ENCODE data around the gene C3.

The C3 gene

DNA sequence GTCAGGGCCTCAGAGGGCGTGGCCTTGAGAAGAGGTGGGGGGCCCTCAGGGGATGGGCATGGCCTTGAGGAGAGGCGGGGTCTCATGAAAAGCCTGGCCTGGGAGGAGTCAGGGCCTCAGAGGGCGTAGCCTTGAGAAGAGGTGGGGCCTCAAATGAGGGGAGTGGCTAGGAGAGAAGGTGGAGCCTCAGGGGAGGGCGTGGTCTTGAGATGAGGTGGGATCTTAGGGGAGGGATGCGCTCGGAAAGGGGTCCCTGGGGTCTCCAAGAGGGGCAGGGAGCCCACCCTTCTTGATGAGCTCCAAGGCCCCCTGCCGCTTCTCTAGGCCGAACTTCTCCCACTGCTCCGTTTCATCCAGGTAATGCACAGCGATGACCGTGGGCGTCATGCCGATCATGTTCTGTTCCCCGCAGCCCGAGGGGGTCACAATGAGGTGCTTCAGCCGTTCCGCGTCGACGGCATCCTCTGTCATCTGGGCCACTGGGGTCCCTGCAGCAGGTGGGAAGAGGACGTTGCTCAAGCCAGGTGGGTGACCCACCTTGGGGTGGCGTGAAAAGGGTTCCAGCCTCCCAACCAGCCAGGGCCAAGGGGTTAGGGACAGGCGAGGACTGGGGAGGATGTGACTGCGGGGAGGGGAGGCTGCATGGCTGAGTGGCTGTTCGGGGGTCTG lies 26.2 kb downstream of the C3 start:
- ChIA-PET CTCF (no interaction called here), POLR2A (ENCODE audit: low non-redundant PET) (no interaction called here)
- DNase-seq (ENCODE audit: low spot score), result no peak
- TF ChIP-seq, protein P1, sequence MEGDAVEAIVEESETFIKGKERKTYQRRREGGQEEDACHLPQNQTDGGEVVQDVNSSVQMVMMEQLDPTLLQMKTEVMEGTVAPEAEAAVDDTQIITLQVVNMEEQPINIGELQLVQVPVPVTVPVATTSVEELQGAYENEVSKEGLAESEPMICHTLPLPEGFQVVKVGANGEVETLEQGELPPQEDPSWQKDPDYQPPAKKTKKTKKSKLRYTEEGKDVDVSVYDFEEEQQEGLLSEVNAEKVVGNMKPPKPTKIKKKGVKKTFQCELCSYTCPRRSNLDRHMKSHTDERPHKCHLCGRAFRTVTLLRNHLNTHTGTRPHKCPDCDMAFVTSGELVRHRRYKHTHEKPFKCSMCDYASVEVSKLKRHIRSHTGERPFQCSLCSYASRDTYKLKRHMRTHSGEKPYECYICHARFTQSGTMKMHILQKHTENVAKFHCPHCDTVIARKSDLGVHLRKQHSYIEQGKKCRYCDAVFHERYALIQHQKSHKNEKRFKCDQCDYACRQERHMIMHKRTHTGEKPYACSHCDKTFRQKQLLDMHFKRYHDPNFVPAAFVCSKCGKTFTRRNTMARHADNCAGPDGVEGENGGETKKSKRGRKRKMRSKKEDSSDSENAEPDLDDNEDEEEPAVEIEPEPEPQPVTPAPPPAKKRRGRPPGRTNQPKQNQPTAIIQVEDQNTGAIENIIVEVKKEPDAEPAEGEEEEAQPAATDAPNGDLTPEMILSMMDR (conservative IDR thresholded peaks at IDR 0.05; ENCODE audit: low read depth), result no peak
- no peak overlapping the region for H3K27ac ChIP-seq

DNA sequence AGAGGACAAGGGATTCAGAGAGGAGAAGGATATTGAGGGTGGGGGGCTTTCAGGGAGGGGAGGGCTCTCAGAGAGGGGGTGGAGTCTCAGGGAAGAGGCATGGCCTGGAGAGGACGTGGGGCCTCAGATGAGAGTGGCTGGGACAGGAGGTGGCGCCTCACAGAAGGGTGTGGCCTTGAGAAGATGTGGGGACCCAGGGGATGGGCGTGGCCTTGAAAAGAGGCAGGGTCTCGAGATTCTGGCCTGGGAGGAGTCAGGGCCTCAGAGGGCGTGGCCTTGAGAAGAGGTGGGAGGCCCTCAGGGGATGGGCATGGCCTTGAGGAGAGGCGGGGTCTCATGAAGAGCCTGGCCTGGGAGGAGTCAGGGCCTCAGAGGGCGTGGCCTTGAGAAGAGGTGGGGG lies 26.8 kb downstream of the C3 start:
- no peak overlapping the region for H3K27ac ChIP-seq
- TF ChIP-seq, protein P1 (conservative IDR thresholded peaks at IDR 0.05; ENCODE audit: low read depth), result no peak
- DNase-seq (ENCODE audit: low spot score), result no peak
- CTCF ChIA-PET, result no interaction called here
- POLR2A ChIA-PET (ENCODE audit: low non-redundant PET), result no interaction called here

DNA sequence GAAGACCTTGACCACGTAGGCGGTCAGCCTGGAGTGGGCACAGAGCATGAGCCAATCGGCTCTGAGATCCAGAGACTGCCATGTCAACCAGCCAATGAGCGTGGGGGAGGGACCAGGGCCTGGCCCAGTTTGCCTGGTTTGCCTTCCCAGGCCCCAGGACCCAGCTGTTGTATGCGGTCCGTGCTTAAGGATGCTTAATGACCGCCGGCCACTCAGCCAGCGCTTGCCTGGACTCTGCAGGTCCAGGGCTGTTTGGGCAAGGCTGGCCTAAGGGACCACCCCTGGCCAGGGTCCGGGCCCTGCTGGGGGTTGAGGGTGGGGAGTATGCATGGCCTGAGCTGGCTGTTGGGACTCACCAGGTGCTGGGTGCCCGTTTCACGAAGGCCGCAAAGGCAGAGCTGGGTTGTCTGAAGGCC lies 27.4 kb downstream of the C3 start:
- no peak for DNase-seq (ENCODE audit: low spot score)
- POLR2A ChIA-PET (ENCODE audit: low non-redundant PET), result no interaction called here
- CTCF ChIA-PET, result no interaction called here
- H3K27ac ChIP-seq, result no peak overlapping the region
- TF ChIP-seq, protein P1 (conservative IDR thresholded peaks at IDR 0.05; ENCODE audit: low read depth), result no peak

DNA sequence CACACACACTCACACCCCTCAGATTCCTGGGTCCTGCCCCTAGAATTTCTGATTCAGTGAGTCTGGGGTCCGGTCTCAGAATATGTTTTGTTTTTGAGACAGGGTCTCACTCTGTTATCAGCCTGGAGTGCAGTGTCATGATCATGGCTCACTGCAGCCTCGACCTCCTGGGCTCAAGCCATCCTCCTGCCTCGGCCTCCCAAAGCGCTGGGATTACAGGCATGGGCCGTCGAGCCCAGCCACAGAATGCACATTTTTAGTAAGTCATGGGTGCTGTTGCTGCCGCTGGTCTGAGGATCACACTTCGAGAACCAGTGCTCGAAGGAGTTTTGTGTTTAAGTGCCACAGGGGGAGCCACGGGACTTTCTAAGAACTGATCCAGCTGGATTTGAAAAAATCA lies 28.4 kb downstream of the C3 start:
- CTCF ChIA-PET, result no interaction called here
- TF ChIP-seq, protein P1 (conservative IDR thresholded peaks at IDR 0.05; ENCODE audit: low read depth), result no peak
- DNase-seq (ENCODE audit: low spot score), result no peak
- no peak overlapping the region for H3K27ac ChIP-seq
- POLR2A ChIA-PET (ENCODE audit: low non-redundant PET), result no interaction called here

DNA sequence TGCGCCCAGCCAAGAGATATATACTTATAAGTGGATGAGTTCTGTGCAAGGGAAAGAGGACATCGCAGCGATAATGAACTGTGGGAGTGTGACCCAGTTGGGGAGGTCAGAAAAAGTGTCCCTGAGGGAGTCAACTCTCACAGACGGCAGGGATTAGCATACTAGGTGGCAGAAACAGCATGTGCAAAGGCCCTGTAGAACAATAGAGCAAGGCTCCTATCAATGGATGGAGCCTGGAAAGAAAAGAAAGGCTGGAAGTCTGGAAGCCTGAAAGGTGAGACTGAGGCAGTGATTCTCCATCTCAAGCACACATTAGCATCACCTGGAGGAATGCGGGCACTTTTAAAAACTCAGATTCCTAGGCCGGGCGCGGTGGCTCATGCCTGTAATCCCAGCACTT lies 29.1 kb downstream of the C3 start:
- CTCF ChIA-PET, result interaction anchor here (0.7 kb wide), 1 partner anchor 24 kb away, joined by 3 read pairs; no protein-coding TSS in a partner anchor
- no peak for DNase-seq (ENCODE audit: low spot score)
- H3K27ac ChIP-seq, result no peak overlapping the region
- TF ChIP-seq, protein P1 (conservative IDR thresholded peaks at IDR 0.05; ENCODE audit: low read depth), result no peak
- POLR2A ChIA-PET (ENCODE audit: low non-redundant PET), result no interaction called here

DNA sequence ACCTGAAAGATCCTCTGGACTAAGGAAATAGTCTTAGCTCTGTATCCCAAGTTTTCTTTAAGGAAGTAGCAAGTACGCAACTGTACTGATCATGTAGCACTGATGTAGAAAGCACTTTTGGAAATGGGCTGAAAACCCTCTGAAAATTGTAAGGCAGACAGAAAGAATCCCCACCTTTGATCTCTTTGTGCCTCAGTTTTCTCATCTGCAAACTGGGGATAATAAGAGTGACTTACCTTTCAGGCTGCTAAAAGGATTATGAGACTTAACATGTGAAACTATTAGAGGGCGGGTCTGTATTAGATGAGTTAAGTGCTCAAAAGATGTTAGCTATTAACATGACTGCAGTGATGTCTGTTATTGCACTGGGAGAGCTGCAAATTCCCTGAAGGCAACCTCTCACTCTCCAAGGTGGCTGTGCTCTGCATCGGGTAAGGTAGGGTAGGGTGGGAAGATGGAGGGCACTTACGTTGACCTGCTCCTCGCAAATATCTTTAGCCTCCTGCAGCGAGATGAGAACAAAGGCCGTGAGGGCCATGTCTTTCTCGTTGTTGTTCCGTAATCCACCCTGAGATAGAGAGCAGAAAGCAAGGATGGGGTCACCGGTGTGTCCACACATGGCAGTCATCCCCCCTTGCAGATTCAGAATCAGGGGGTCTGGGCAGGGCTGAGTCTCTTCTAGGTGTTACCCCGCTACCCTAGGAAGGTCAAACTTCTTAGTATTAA lies 30.1 kb downstream of the C3 start:
- ChIA-PET POLR2A (ENCODE audit: low non-redundant PET) (no interaction called here), CTCF (interaction anchor here (0.7 kb wide), 1 partner anchor 23 kb away, joined by 3 read pairs; no protein-coding TSS in a partner anchor)
- H3K27ac ChIP-seq, result no peak overlapping the region

More for the DNA sequence above, 30.1 kb downstream of the C3 start:
- TF ChIP-seq, protein P1 (conservative IDR thresholded peaks at IDR 0.05; ENCODE audit: low read depth), result no peak
- DNase-seq (ENCODE audit: low spot score), result no peak
